DND-41 (cell line): ENCODE results near the gene FGF11.

Experiments used
- ATAC-seq: fragments of 200-7000 bp; cut with Tn5 transposase; 3 replicates; pipeline ENCODE4 v1.9.1; 2021; ENCODE audit warnings: low read depth; ENCODE audit not compliant: insufficient read depth
- DNase-seq: peaks from one replicate; pipeline ENCODE4 v3.0.0-alpha.2; 2020
- H2AFZ ChIP-seq: 2 replicates; pipeline ENCODE4 v1.6.0; 2012; ENCODE audit warnings: low read depth, low read length
- H3K27ac ChIP-seq: 2 replicates; pipeline ENCODE4 v1.5.1; 2012; ENCODE audit warnings: low read length, inconsistent platforms
- H3K27me3 ChIP-seq: fragments of 200-600 bp; sonication (generic); 2 replicates; pipeline ENCODE4 v1.6.0; 2012; ENCODE audit warnings: low read length, mild to moderate bottlenecking, inconsistent platforms; ENCODE audit not compliant: insufficient read depth, poor library complexity
- H3K36me3 ChIP-seq: 2 replicates; pipeline ENCODE4 v1.5.1; 2012; ENCODE audit warnings: low read length, inconsistent platforms; ENCODE audit not compliant: insufficient read depth
- H3K4me1 ChIP-seq: 2 replicates; pipeline ENCODE4 v1.5.1; 2012; ENCODE audit warnings: mild to moderate bottlenecking, low read length; ENCODE audit not compliant: insufficient read depth
- H3K4me2 ChIP-seq: 2 replicates; pipeline ENCODE4 v1.6.0; 2012; ENCODE audit warnings: mild to moderate bottlenecking, moderate library complexity, low read length, inconsistent platforms; ENCODE audit not compliant: insufficient read depth
- H3K4me3 ChIP-seq, 2 experiments: fragments of 200-600 bp in 1 of 2; shearing (Covaris generic) in 1 of 2; 2 replicates each; pipeline ENCODE4 v1.5.1; 2012 to 2016; ENCODE audit warnings: inconsistent platforms in 2 of 2, low read length in 2 of 2, mild to moderate bottlenecking in 2 of 2, low read depth in 1 of 2, moderate library complexity in 1 of 2
- H3K79me2 ChIP-seq: 2 replicates; pipeline ENCODE4 v1.6.0; 2012; ENCODE audit warnings: low read length, inconsistent platforms; ENCODE audit not compliant: insufficient read depth
- H3K9ac ChIP-seq: 2 replicates; pipeline ENCODE4 v1.6.0; 2012; ENCODE audit warnings: low read depth, mild to moderate bottlenecking, inconsistent platforms, low read length, moderate library complexity
- H3K9me3 ChIP-seq: 2 replicates; pipeline ENCODE4 v1.5.1; 2012; ENCODE audit warnings: low read length, moderate library complexity, mild to moderate bottlenecking, inconsistent platforms; ENCODE audit not compliant: insufficient read depth, severe bottlenecking
- H4K20me1 ChIP-seq: 2 replicates; pipeline ENCODE4 v1.6.0; 2012; ENCODE audit warnings: low read length; ENCODE audit not compliant: insufficient read depth
- CTCF ChIP-seq: IDR thresholded peaks from 2 replicates; pipeline ENCODE4 v1.5.1; 2012; ENCODE audit warnings: borderline replicate concordance, low read length, moderate library complexity, mild to moderate bottlenecking; ENCODE audit not compliant: poor library complexity, severe bottlenecking; ENCODE audit errors: extremely low read depth
- EZH2 ChIP-seq: IDR thresholded peaks from 3 replicates; pipeline ENCODE4 v1.6.1; 2012; ENCODE audit warnings: borderline replicate concordance, low read depth, mild to moderate bottlenecking, moderate library complexity, low read length, inconsistent platforms; ENCODE audit not compliant: severe bottlenecking

The FGF11 gene

DNA sequence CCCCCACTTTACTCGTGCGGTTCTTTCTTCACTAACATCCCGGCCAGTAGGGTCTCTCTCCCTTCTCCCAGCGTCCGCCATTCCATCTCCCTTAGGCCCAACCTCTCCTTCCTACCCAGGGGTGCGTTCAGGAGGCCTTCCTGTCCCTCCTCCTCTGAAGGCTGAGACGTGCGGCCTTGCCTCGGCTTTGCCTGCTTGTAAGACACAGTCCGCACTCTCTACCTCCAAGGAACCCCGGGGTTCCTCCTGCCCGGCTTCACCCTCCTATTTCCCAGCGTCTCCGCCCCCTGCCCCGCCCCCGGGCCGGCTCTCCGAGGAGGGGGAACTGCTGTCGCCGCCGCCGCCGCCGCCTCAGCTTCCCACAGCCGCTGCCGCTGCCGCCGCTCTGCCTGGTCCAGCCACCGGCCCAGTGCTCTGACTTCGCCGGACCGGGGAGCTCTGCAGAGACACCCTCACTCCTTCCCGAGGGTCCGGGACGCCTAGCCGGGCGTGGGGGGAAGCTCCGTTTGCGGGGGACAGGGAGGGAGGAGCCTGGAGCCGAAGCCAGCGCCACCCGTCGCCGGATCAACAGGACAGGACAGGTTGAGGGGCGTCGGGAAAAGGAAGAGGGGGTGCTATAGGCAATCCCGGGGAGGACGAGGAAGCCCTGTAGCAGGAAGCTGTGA is 1.2 kb upstream of the FGF11 start:
- H3K79me2 ChIP-seq: peaks cover 15% of the 10 kb centered on the region
- no peaks in the 10 kb centered on the region for H4K20me1 ChIP-seq
- peaks cover 4% of the 10 kb centered on the region; the same call in 1 of the 2 replicates for H3K36me3 ChIP-seq
- no peak overlapping the region for H3K27ac ChIP-seq
- no peak overlapping the region for H3K4me3 ChIP-seq
- ATAC-seq (no peak), DNase-seq (no peak)
- H2AFZ ChIP-seq: no peak overlapping the region
- no peak overlapping the region for H3K9ac ChIP-seq
- H3K4me2 ChIP-seq: no peak overlapping the region
- no peaks in the 10 kb centered on the region for H3K9me3 ChIP-seq
- H3K4me1 ChIP-seq: peaks cover 17% of the 10 kb centered on the region
- no peak for TF ChIP-seq CTCF
- no peak for TF ChIP-seq EZH2
- H3K27me3 ChIP-seq: no peaks in the 10 kb centered on the region

GRCh38 chr17:7438656-7439460 is 454 bp upstream of the FGF11 start:
- peaks cover 4% of the 10 kb centered on the region; the same call in 1 of the 2 replicates for H3K36me3 ChIP-seq
- ATAC-seq (no peak), DNase-seq (no peak)
- peaks cover 15% of the 10 kb centered on the region for H3K79me2 ChIP-seq
- H3K4me2 ChIP-seq: no peak overlapping the region
- H2AFZ ChIP-seq: no peak overlapping the region
- TF ChIP-seq EZH2: no peak
- no peak for TF ChIP-seq CTCF
- no peaks in the 10 kb centered on the region for H3K9me3 ChIP-seq
- no peaks in the 10 kb centered on the region for H3K27me3 ChIP-seq
- H4K20me1 ChIP-seq: no peaks in the 10 kb centered on the region
- no peak overlapping the region for H3K27ac ChIP-seq
- H3K9ac ChIP-seq: no peak overlapping the region
- H3K4me3 ChIP-seq: no peak overlapping the region
- peaks cover 17% of the 10 kb centered on the region for H3K4me1 ChIP-seq

- no peak for TF ChIP-seq EZH2
- TF ChIP-seq CTCF: no peak
- Histone ChIP-seq H3K4me2 (no peak overlapping the region), H2AFZ (no peak overlapping the region), H3K4me3 (no peak overlapping the region), H3K79me2 (peaks cover 15% of the 10 kb centered on the region), H4K20me1 (no peaks in the 10 kb centered on the region), H3K9ac (no peak overlapping the region), H3K4me1 (peaks cover 26% of the 10 kb centered on the region), H3K36me3 (peaks cover 4% of the 10 kb centered on the region; the same call in 1 of the 2 replicates), H3K27me3 (no peaks in the 10 kb centered on the region), H3K27ac (no peak overlapping the region), H3K9me3 (no peaks in the 10 kb centered on the region)
- ATAC-seq: no peak
- no peak for DNase-seq
These were observed 961 bp downstream of the FGF11 start for GRCh38 chr17:7440113-7440833.
